ENCODE data around the gene LSM12.

GRCh38 chr17:44062871-44063270 is 3.6 kb downstream of the LSM12 start:
- TF ChIP-seq CTCF (IDR thresholded peaks at IDR 0.05) (no peak), POLR2AphosphoS5 (IDR thresholded peaks at IDR 0.05) (no peak), POLR2A (IDR thresholded peaks at IDR 0.05) (no peak), EP300 (IDR thresholded peaks at IDR 0.05) (no peak)

Data from suprapubic skin (tissue), 4 donors.